T-cell (primary cell): ENCODE results near the gene NEURL1B. TPM values are rescaled to one million over a fixed set of nuclear protein-coding genes. Genes with fewer than 3 reads are reported as not detected.

Experiments used
- ATAC-seq, 4 experiments: fragments of 200-7000 bp in 3 of 4; fragments of 150-1000 bp in 1 of 4; cut with Tn5 transposase; replicated peaks in 1 of 4; 1 replicate in 3 of 4; 2 replicates in 1 of 4; pipeline ENCODE4 v1.10.0; 2021; ENCODE audit warnings: moderate library complexity in 3 of 4, mild to moderate bottlenecking in 2 of 4, moderate number of reproducible peaks in 1 of 4
- CTCF ChIA-PET, 2 donors: fragments of 300-600 bp; sonication (Branson Sonifier 250); formaldehyde crosslinking; loops; one replicate each; lab custom pipeline; 2022; ENCODE audit warnings: antibody characterized with exemption in 2 of 2; lab: Charles Lee
- POLR2A ChIA-PET, 2 donors: fragments of 300-600 bp; sonication (Branson Sonifier 250); formaldehyde crosslinking; loops; one replicate each; lab custom pipeline; 2022; ENCODE audit warnings: antibody characterized with exemption in 2 of 2; lab: Charles Lee
- DNase-seq, 35 experiments: peaks; one replicate each; pipeline versions ENCODE4 v3.0.0 to v3.0.0-alpha.2; 2013 to 2023
- H3K27ac ChIP-seq: one replicate; pipeline ENCODE4 v1.5.1; 2013; ENCODE audit warnings: low read length
- H3K27me3 ChIP-seq, 2 experiments: replicated peaks in 1 of 2; 1 replicate in 1 of 2; 2 replicates in 1 of 2; pipeline versions ENCODE4 v1.6.1 to v1.7.0; 2013; ENCODE audit warnings: low read length in 1 of 2, mixed read lengths in 1 of 2; ENCODE audit not compliant: control insufficient read depth in 2 of 2, insufficient read depth in 2 of 2; ENCODE audit errors: extremely low read depth in 1 of 2
- H3K36me3 ChIP-seq, 2 donors: 1 replicate in 1 of 2; 2 replicates in 1 of 2; pipeline versions ENCODE4 v1.6.1 to v1.7.0; 2013; ENCODE audit warnings: low read length in 1 of 2; ENCODE audit not compliant: control insufficient read depth in 2 of 2, insufficient read depth in 1 of 2; ENCODE audit errors: extremely low read depth in 1 of 2
- H3K4me1 ChIP-seq, 2 experiments: 1 replicate in 1 of 2; 2 replicates in 1 of 2; pipeline versions ENCODE4 v1.6.1 to v1.7.0; 2013; ENCODE audit warnings: low read length in 2 of 2, mixed read lengths in 1 of 2; ENCODE audit not compliant: insufficient read depth in 2 of 2, control insufficient read depth in 1 of 2; ENCODE audit errors: extremely low read depth in 1 of 2
- H3K4me3 ChIP-seq, 2 donors: 1 replicate in 1 of 2; 2 replicates in 1 of 2; pipeline versions ENCODE4 v1.5.1 to v1.7.0; 2013; ENCODE audit warnings: mild to moderate bottlenecking in 2 of 2, low read length in 1 of 2, moderate library complexity in 1 of 2; ENCODE audit not compliant: control insufficient read depth in 1 of 2; ENCODE audit errors: extremely low read depth in 1 of 2
- H3K9me3 ChIP-seq: 2 replicates; pipeline ENCODE4 v1.7.0; 2013
- H3K27ac Mint-ChIP-seq, 2 donors: one replicate each; pipeline ENCODE4 v1.8.0; 2020 to 2021; ENCODE audit warnings: mild to moderate bottlenecking in 2 of 2, mixed read lengths in 2 of 2
- H3K27me3 Mint-ChIP-seq, 2 donors: one replicate each; pipeline ENCODE4 v1.8.0; 2021 to 2022; ENCODE audit warnings: mixed read lengths in 2 of 2
- H3K36me3 Mint-ChIP-seq: one replicate; pipeline ENCODE4 v1.8.0; 2021; ENCODE audit warnings: mixed read lengths
- H3K4me1 Mint-ChIP-seq, 3 donors: one replicate each; pipeline ENCODE4 v1.8.0; 2020 to 2022; ENCODE audit warnings: mixed read lengths in 3 of 3, mild to moderate bottlenecking in 1 of 3
- H3K4me3 Mint-ChIP-seq, 3 donors: one replicate each; pipeline ENCODE4 v1.8.0; 2020 to 2022; ENCODE audit warnings: mild to moderate bottlenecking in 3 of 3, mixed read lengths in 3 of 3, moderate library complexity in 3 of 3
- H3K9me3 Mint-ChIP-seq, 3 donors: one replicate each; pipeline ENCODE4 v1.8.0; 2020 to 2022; ENCODE audit warnings: mixed read lengths in 3 of 3
- WGBS: methylation state at CpG from one replicate; pipeline ENCODE4 v1.1.5; 2013; ENCODE audit warnings: missing lambda C conversion rate; ENCODE audit not compliant: insufficient coverage; 5-methylcytosine and 5-hydroxymethylcytosine counted together
- total RNA-seq, 35 experiments: library from RNA in 6 of 35; stranded (reverse) in 6 of 35; fragments of 120-200 nt in 1 of 35; gene quantifications; one replicate each; pipeline versions ENCODE4 v1.2.1 to v1.2.4 and lab custom pipeline; 2013 to 2026

The NEURL1B gene
- total RNA-seq, 5 donors from 2014 or later (not counting 1 experiment from before 2014, with no cell fraction given), result 0.07 to 0.64 (median 0.20) TPM

GRCh38 chr5:172678902-172679301, 37.8 kb downstream of the NEURL1B start:
- ChIA-PET CTCF (no interaction called here), POLR2A (no interaction called here)
- no peaks in the 10 kb centered on the region for H3K9me3 Mint-ChIP-seq
- Histone ChIP-seq H3K9me3 (no peaks in the 10 kb centered on the region), H3K36me3 (no peaks in the 10 kb centered on the region), H3K4me1 (no peaks in the 10 kb centered on the region), H3K27me3 (peaks cover 0 to 12% of the 10 kb centered on the region in 2 experiments), H3K27ac (no peak overlapping the region), H3K4me3 (no peak overlapping the region)
- WGBS, result 79% methylated on average over 6 of the region's 7 CpGs
- H3K27ac Mint-ChIP-seq, result no peak overlapping the region
- no peak for ATAC-seq
- H3K4me3 Mint-ChIP-seq, result no peak overlapping the region
- H3K36me3 Mint-ChIP-seq, result no peaks in the 10 kb centered on the region
- H3K4me1 Mint-ChIP-seq, result peaks cover 0 to 4% (median 2%) of the 10 kb centered on the region in 3 donors
- DNase-seq, result no peak
- H3K27me3 Mint-ChIP-seq, result peaks cover 0 to 6% of the 10 kb centered on the region in 2 donors

GRCh38 chr5:172679628-172680212, 38.7 kb downstream of the NEURL1B start:
- Mint-ChIP-seq H3K36me3 (no peaks in the 10 kb centered on the region), H3K4me1 (peaks cover 4 to 10% (median 5%) of the 10 kb centered on the region in 3 donors), H3K9me3 (no peaks in the 10 kb centered on the region), H3K4me3 (no peak overlapping the region), H3K27ac (no peak overlapping the region), H3K27me3 (peaks cover 0 to 6% of the 10 kb centered on the region in 2 donors)
- no peak for DNase-seq
- ChIA-PET POLR2A (no interaction called here), CTCF (interaction anchor here in 1 of 2 donors (0.5 kb wide), 1 partner anchor 252 kb away, joined by 3 read pairs; no protein-coding TSS in a partner anchor)
- ATAC-seq, result no peak
- H3K36me3 ChIP-seq, result no peaks in the 10 kb centered on the region
- H3K27me3 ChIP-seq, result peaks cover 0 to 14% of the 10 kb centered on the region in 2 experiments
- peaks cover 0 to 5% of the 10 kb centered on the region in 2 experiments for H3K4me1 ChIP-seq
- H3K27ac ChIP-seq, result no peak overlapping the region
- no peak overlapping the region for H3K4me3 ChIP-seq
- WGBS, result 86% methylated on average over 5 of the region's 8 CpGs
- H3K9me3 ChIP-seq, result no peaks in the 10 kb centered on the region

GRCh38 chr5:172680921-172681320, 39.9 kb downstream of the NEURL1B start:
- peaks cover 4 to 10% (median 8%) of the 10 kb centered on the region in 3 donors for H3K4me1 Mint-ChIP-seq
- no peak overlapping the region for H3K4me3 Mint-ChIP-seq
- Histone ChIP-seq H3K4me3 (no peak overlapping the region), H3K27ac (no peak overlapping the region), H3K9me3 (no peaks in the 10 kb centered on the region), H3K4me1 (peaks cover 0 to 5% of the 10 kb centered on the region in 2 experiments), H3K27me3 (peaks cover 0 to 14% of the 10 kb centered on the region in 2 experiments), H3K36me3 (no peaks in the 10 kb centered on the region)
- 90% methylated on average over 2 of the region's 5 CpGs for WGBS
- DNase-seq (no peak), ATAC-seq (no peak)
- no peaks in the 10 kb centered on the region for H3K36me3 Mint-ChIP-seq
- POLR2A ChIA-PET, result no interaction called here
- no peak overlapping the region for H3K27ac Mint-ChIP-seq
- H3K9me3 Mint-ChIP-seq, result no peaks in the 10 kb centered on the region
- CTCF ChIA-PET, result no interaction called here
- peaks cover 0 to 6% of the 10 kb centered on the region in 2 donors for H3K27me3 Mint-ChIP-seq

- Mint-ChIP-seq H3K36me3 (no peaks in the 10 kb centered on the region), H3K4me1 (peaks cover 4 to 10% (median 8%) of the 10 kb centered on the region in 3 donors), H3K9me3 (no peaks in the 10 kb centered on the region), H3K27me3 (peaks cover 0 to 6% of the 10 kb centered on the region in 2 donors), H3K27ac (no peak overlapping the region), H3K4me3 (no peak overlapping the region)
- Histone ChIP-seq H3K9me3 (no peaks in the 10 kb centered on the region), H3K4me3 (no peak overlapping the region), H3K4me1 (peaks cover 0 to 5% of the 10 kb centered on the region in 2 experiments), H3K27ac (no peak overlapping the region), H3K27me3 (peaks cover 0 to 12% of the 10 kb centered on the region in 2 experiments), H3K36me3 (no peaks in the 10 kb centered on the region)
- ChIA-PET POLR2A (interaction anchor here in 1 of 2 donors (0.6 kb wide), 1 partner anchor 120 kb away, joined by 3 read pairs; no protein-coding TSS in a partner anchor), CTCF (no interaction called here)
- ATAC-seq, result no peak
- 79% methylated on average over 2 of the region's 4 CpGs for WGBS
- DNase-seq, result no peak
These were observed 40.4 kb downstream of the NEURL1B start for GRCh38 chr5:172681421-172681820.

GRCh38 chr5:172683264-172683644, 42.2 kb downstream of the NEURL1B start:
- H3K27me3 Mint-ChIP-seq, result peaks cover 0 to 6% of the 10 kb centered on the region in 2 donors
- peaks cover 0 to 9% of the 10 kb centered on the region in 2 experiments for H3K27me3 ChIP-seq
- H3K27ac Mint-ChIP-seq, result peak overlapping the region in 1 of 2 donors; percentile 53
- peaks cover 7 to 15% (median 12%) of the 10 kb centered on the region in 3 donors for H3K4me1 Mint-ChIP-seq
- ATAC-seq, result no peak
- H3K4me1 ChIP-seq, result peaks cover 2 to 9% of the 10 kb centered on the region in 2 experiments
- 86% methylated on average over 38 of the region's 47 CpGs for WGBS
- no peaks in the 10 kb centered on the region for H3K9me3 ChIP-seq
- no peak overlapping the region for H3K27ac ChIP-seq
- no peaks in the 10 kb centered on the region for H3K9me3 Mint-ChIP-seq
- no peak overlapping the region for H3K4me3 ChIP-seq
- CTCF ChIA-PET, result interaction anchor here in 1 of 2 donors (0.6 to 0.8 kb wide), 2 partner anchors 14 to 206 kb away, joined by 3 to 6 read pairs; no protein-coding TSS in a partner anchor
- peak overlapping the region; percentile 55 to 60 (median 58) for H3K4me3 Mint-ChIP-seq
- H3K36me3 Mint-ChIP-seq, result no peaks in the 10 kb centered on the region
- no peak for DNase-seq
- POLR2A ChIA-PET, result interaction anchor here in 1 of 2 donors (0.6 kb wide), 1 partner anchor 569 kb away, joined by 5 read pairs; no protein-coding TSS in a partner anchor
- H3K36me3 ChIP-seq, result no peaks in the 10 kb centered on the region

- H3K27ac Mint-ChIP-seq, result peak overlapping the region in 1 of 2 donors; percentile 75
These were observed 42.8 kb downstream of the NEURL1B start for GRCh38 chr5:172683645-172684471.

More at GRCh38 chr5:172683645-172684471, 42.8 kb downstream of the NEURL1B start:
- H3K9me3 Mint-ChIP-seq, result no peaks in the 10 kb centered on the region
- ATAC-seq (peak; percentile 76 to 88 (median 82)), DNase-seq (peak; percentile 11 to 84 (median 59))
- H3K27me3 ChIP-seq, result peaks cover 0 to 12% of the 10 kb centered on the region in 2 experiments
- peak overlapping the region; percentile 69 to 78 (median 77) for H3K4me3 Mint-ChIP-seq
- CTCF ChIA-PET, result interaction anchor here in 1 of 2 donors (0.8 to 0.9 kb wide), 2 partner anchors 13 to 458 kb away, joined by 3 read pairs; no protein-coding TSS in a partner anchor
- H3K36me3 Mint-ChIP-seq, result no peaks in the 10 kb centered on the region
- H3K4me3 ChIP-seq, result peak overlapping the region in 1 of 2 donors; percentile 40
- H3K9me3 ChIP-seq, result no peaks in the 10 kb centered on the region
- peaks cover 12 to 19% (median 18%) of the 10 kb centered on the region in 3 donors for H3K4me1 Mint-ChIP-seq
- H3K36me3 ChIP-seq, result no peaks in the 10 kb centered on the region
- peaks cover 7 to 15% of the 10 kb centered on the region in 2 experiments for H3K4me1 ChIP-seq
- peak overlapping the region; percentile 47 for H3K27ac ChIP-seq
- H3K27me3 Mint-ChIP-seq, result peaks cover 0 to 6% of the 10 kb centered on the region in 2 donors
- POLR2A ChIA-PET, result no interaction called here
- WGBS, result 53% methylated on average over 124 of the region's 125 CpGs
